LNCaP clone FGC (cell line): ENCODE measurements around the gene SH2D3C.

Source experiments
- DNase-seq: peaks from one replicate; pipeline ENCODE4 v3.0.0-alpha.2; 2011; ENCODE audit warnings: low read depth
- H3K4me3 ChIP-seq: 2 replicates; pipeline ENCODE4 v1.5.1; 2011; ENCODE audit warnings: mild to moderate bottlenecking, low read depth, low read length, control low read depth
- CTCF ChIP-seq: IDR thresholded peaks from 2 replicates; pipeline ENCODE4 v1.5.1; 2012; ENCODE audit warnings: mild to moderate bottlenecking; ENCODE audit not compliant: control insufficient read depth, insufficient read depth; ENCODE audit errors: extremely low read depth

Gene SH2D3C

GRCh38 chr9:127720031-127720864, 58.2 kb downstream of the SH2D3C start:
- DNase-seq = no peak
- H3K4me3 ChIP-seq = no peak overlapping the region
- no peak for TF ChIP-seq CTCF

- no peak overlapping the region for H3K4me3 ChIP-seq
- TF ChIP-seq CTCF = no peak
- no peak for DNase-seq
Observed at GRCh38 chr9:127717766-127718165, 60.7 kb downstream of the SH2D3C start.

GRCh38 chr9:127716412-127716811, 62.1 kb downstream of the SH2D3C start:
- no peak for DNase-seq
- H3K4me3 ChIP-seq = peak overlapping the region; percentile 97
- no peak for TF ChIP-seq CTCF

- DNase-seq = peak; percentile 80
- H3K4me3 ChIP-seq = peak within 1 kb of the TSS; percentile 97
- no peak for TF ChIP-seq CTCF
Observed at GRCh38 chr9:127715470-127716337, 62.8 kb downstream of the SH2D3C start, which contains the start of the genes PTRH1 and TTC16. Gene PTRH1 (minus strand): TSS chr9:127715663. CDS start chr9:127715639, 24 bp downstream. Gene TTC16 (plus strand): TSS chr9:127716079. CDS start chr9:127716146, 67 bp downstream.

- DNase-seq = no peak
- no peak for TF ChIP-seq CTCF
- H3K4me3 ChIP-seq = peak overlapping the region; percentile 97
Observed at GRCh38 chr9:127714951-127715469, 63.5 kb downstream of the SH2D3C start.

GRCh38 chr9:127714020-127714750, 64.3 kb downstream of the SH2D3C start:
- H3K4me3 ChIP-seq = peak overlapping the region; percentile 97
- no peak for DNase-seq

More at GRCh38 chr9:127714020-127714750, 64.3 kb downstream of the SH2D3C start:
- no peak for TF ChIP-seq CTCF
